Mammary epithelial cell (primary cell): ENCODE results near the gene CYTH2.

ENCODE experiments used
- EZH2 ChIP-seq: IDR thresholded peaks from 2 replicates; pipeline ENCODE4 v1.6.1; 2012; ENCODE audit warnings: low read length, inconsistent platforms, borderline replicate concordance
- TF ChIP-seq, protein P1 (sequence below), 2 donors: IDR thresholded peaks in 1 of 2; conservative IDR thresholded peaks in 1 of 2; 2 replicates each; pipeline ENCODE4 v1.5.1; 2011 to 2012; ENCODE audit warnings: inconsistent platforms in 2 of 2, low read length in 2 of 2, mild to moderate bottlenecking in 2 of 2, control low read depth in 1 of 2, low read depth in 1 of 2; ENCODE audit not compliant: insufficient read depth in 1 of 2; ENCODE audit errors: extremely low read depth in 1 of 2

DNA sequence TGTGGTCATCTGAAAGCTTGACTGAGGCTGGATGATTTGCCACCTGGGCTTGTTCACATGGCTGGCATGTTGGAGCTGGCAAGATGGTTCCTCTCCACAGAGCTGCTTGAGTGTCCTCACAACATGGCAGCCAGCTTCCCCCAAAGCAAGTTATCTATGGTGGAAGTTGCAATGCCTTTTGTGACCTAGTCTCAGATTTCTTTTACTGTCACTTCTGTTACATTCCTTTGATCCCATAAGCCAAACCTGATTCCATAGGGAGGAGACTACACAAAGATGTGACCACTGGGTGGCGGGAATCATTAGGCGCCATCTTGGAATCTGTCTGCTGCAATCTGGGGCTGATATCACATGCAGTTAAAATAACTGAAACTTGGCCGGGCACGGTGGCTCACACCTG is 60.0 kb downstream of the CYTH2 start:
- no peak for TF ChIP-seq EZH2
- TF ChIP-seq, protein P1, sequence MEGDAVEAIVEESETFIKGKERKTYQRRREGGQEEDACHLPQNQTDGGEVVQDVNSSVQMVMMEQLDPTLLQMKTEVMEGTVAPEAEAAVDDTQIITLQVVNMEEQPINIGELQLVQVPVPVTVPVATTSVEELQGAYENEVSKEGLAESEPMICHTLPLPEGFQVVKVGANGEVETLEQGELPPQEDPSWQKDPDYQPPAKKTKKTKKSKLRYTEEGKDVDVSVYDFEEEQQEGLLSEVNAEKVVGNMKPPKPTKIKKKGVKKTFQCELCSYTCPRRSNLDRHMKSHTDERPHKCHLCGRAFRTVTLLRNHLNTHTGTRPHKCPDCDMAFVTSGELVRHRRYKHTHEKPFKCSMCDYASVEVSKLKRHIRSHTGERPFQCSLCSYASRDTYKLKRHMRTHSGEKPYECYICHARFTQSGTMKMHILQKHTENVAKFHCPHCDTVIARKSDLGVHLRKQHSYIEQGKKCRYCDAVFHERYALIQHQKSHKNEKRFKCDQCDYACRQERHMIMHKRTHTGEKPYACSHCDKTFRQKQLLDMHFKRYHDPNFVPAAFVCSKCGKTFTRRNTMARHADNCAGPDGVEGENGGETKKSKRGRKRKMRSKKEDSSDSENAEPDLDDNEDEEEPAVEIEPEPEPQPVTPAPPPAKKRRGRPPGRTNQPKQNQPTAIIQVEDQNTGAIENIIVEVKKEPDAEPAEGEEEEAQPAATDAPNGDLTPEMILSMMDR (conservative IDR thresholded peaks at IDR 0.05 in 1 of 2, IDR thresholded peaks at IDR 0.05 in 1 of 2; ENCODE audit: extremely low read depth in 1 of 2, insufficient read depth in 1 of 2, low read depth in 1 of 2, low read length in 2 of 2): no peak
